Neuronal stem cell (in vitro differentiated cells): Measurements from ENCODE around the gene PDS5B.

ENCODE experiments used
- DNase-seq: peaks from one replicate; pipeline ENCODE4 v3.0.0-alpha.2; 2013; ENCODE audit warnings: low spot score
- H2AFZ ChIP-seq: one replicate; pipeline ENCODE4 v1.6.1; 2013; ENCODE audit warnings: mild to moderate bottlenecking, low read length, inconsistent platforms
- H2AK5ac ChIP-seq: 2 replicates; pipeline ENCODE4 v1.6.1; 2013; ENCODE audit warnings: low read depth, mild to moderate bottlenecking, inconsistent platforms, low read length, moderate library complexity, mixed read lengths
- H2BK120ac ChIP-seq: 2 replicates; pipeline ENCODE4 v1.6.1; 2013; ENCODE audit warnings: low read depth, mild to moderate bottlenecking, inconsistent platforms, low read length, moderate library complexity, mixed read lengths
- H2BK12ac ChIP-seq: one replicate; pipeline ENCODE4 v1.6.1; 2013; ENCODE audit warnings: low read length, inconsistent platforms
- H2BK15ac ChIP-seq: 2 replicates; pipeline ENCODE4 v1.6.1; 2013; ENCODE audit warnings: mild to moderate bottlenecking, low read length, inconsistent platforms, mixed read lengths
- H2BK5ac ChIP-seq: one replicate; pipeline ENCODE4 v1.6.1; 2013; ENCODE audit warnings: inconsistent platforms, mild to moderate bottlenecking, low read length, moderate library complexity
- H3K14ac ChIP-seq: one replicate; pipeline ENCODE4 v1.6.1; 2013; ENCODE audit warnings: low read length, inconsistent platforms
- H3K18ac ChIP-seq: 2 replicates; pipeline ENCODE4 v1.6.1; 2013; ENCODE audit warnings: low read length, inconsistent platforms
- H3K23ac ChIP-seq: 2 replicates; pipeline ENCODE4 v1.6.1; 2013; ENCODE audit warnings: low read depth, mild to moderate bottlenecking, mixed read lengths, low read length, inconsistent platforms; ENCODE audit not compliant: poor library complexity
- H3K27ac ChIP-seq: replicated peaks from 3 replicates; pipeline ENCODE4 v1.5.1; 2013; ENCODE audit warnings: low read length, inconsistent platforms
- H3K27me3 ChIP-seq, 3 experiments: 2 replicates each; pipeline ENCODE4 v1.6.1; 2013; ENCODE audit warnings: low read length in 3 of 3, mild to moderate bottlenecking in 2 of 3, inconsistent platforms in 1 of 3, low read depth in 1 of 3, mixed read lengths in 1 of 3, moderate library complexity in 1 of 3; ENCODE audit not compliant: control insufficient read depth in 3 of 3, insufficient read depth in 3 of 3
- H3K36me3 ChIP-seq, 2 donors: replicated peaks in 1 of 2; 2 replicates each; pipeline ENCODE4 v1.6.1; 2013; ENCODE audit warnings: low read length in 2 of 2; ENCODE audit not compliant: control insufficient read depth in 2 of 2, insufficient read depth in 2 of 2
- H3K4ac ChIP-seq: 2 replicates; pipeline ENCODE4 v1.6.1; 2013; ENCODE audit warnings: inconsistent platforms, mild to moderate bottlenecking, low read length, moderate library complexity
- H3K4me1 ChIP-seq, 2 donors: 1 replicate in 1 of 2; 2 replicates in 1 of 2; pipeline ENCODE4 v1.6.1; 2013; ENCODE audit warnings: low read length in 2 of 2, low read depth in 1 of 2; ENCODE audit not compliant: control insufficient read depth in 2 of 2, insufficient read depth in 1 of 2
- H3K4me2 ChIP-seq: one replicate; pipeline ENCODE4 v1.6.1; 2013; ENCODE audit warnings: mild to moderate bottlenecking, low read length, inconsistent platforms; ENCODE audit not compliant: insufficient read depth, poor library complexity, severe bottlenecking
- H3K4me3 ChIP-seq, 2 donors: 2 replicates each; pipeline ENCODE4 v1.5.1; 2013; ENCODE audit warnings: low read length in 2 of 2, mild to moderate bottlenecking in 2 of 2, inconsistent platforms in 1 of 2, moderate library complexity in 1 of 2
- H3K79me1 ChIP-seq: one replicate; pipeline ENCODE4 v1.6.1; 2013; ENCODE audit warnings: low read depth, mild to moderate bottlenecking, inconsistent platforms, low read length, moderate library complexity
- H3K9ac ChIP-seq: one replicate; pipeline ENCODE4 v1.6.1; 2013; ENCODE audit warnings: mild to moderate bottlenecking, low read depth, low read length, inconsistent platforms; ENCODE audit not compliant: poor library complexity
- H3K9me3 ChIP-seq, 2 donors: replicated peaks in 1 of 2; 2 replicates each; pipeline versions ENCODE3 to v1.6.1; 2013; ENCODE audit warnings: low read length in 2 of 2, mild to moderate bottlenecking in 2 of 2, inconsistent platforms in 1 of 2, low read depth in 1 of 2, mixed read lengths in 1 of 2, moderate library complexity in 1 of 2; ENCODE audit not compliant: control insufficient read depth in 2 of 2, insufficient read depth in 1 of 2
- H4K8ac ChIP-seq: one replicate; pipeline ENCODE4 v1.6.1; 2013; ENCODE audit warnings: low read depth, mild to moderate bottlenecking, inconsistent platforms, low read length, moderate library complexity
- H4K91ac ChIP-seq: one replicate; pipeline ENCODE4 v1.6.1; 2013; ENCODE audit warnings: low read length, low read depth, mild to moderate bottlenecking, inconsistent platforms; ENCODE audit not compliant: poor library complexity
- WGBS, 2 donors: extraction: QIAGEN DNeasy Blood & Tissue Kit; methylation state at CpG; one replicate each; pipeline ENCODE4 v1.1.7; 2013; ENCODE audit warnings: missing lambda C conversion rate in 2 of 2, mixed read lengths in 1 of 2; ENCODE audit not compliant: insufficient read length in 2 of 2, insufficient replicate concordance in 1 of 2; ENCODE audit errors: extremely low coverage in 2 of 2; 5-methylcytosine and 5-hydroxymethylcytosine counted together

Gene PDS5B

DNA sequence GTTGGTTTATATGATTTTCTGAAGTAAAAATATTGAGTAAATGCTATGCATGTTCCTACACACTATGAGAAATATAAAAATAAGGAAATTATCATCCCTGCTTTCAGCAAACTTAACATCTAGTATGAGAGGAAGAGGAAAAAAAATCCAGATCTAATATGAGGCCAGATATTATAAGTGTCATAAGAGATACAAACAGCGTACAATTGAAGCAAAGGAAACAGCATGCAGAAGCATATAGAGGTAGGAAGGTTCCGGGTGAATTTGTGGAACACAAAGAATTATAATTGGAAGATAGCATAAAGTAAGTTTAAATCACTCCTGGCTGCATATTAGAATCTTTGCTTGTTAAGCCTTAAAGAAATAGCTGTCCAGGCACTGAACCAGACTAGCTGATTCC is 88.3 kb downstream of the PDS5B start:
- Histone ChIP-seq H2AFZ (no peak overlapping the region), H3K23ac (no peak overlapping the region), H3K4me2 (no peak overlapping the region), H2BK15ac (no peak overlapping the region), H3K36me3 (peaks cover 2 to 89% of the 10 kb centered on the region in 2 donors), H2AK5ac (no peak overlapping the region), H3K9me3 (peaks cover 0 to 9% of the 10 kb centered on the region in 2 donors), H2BK120ac (no peak overlapping the region), H3K4me1 (no peaks in the 10 kb centered on the region), H3K79me1 (no peaks in the 10 kb centered on the region), H3K4ac (no peak overlapping the region), H3K27me3 (no peaks in the 10 kb centered on the region), H3K27ac (no peak overlapping the region), H4K8ac (no peak overlapping the region), H4K91ac (no peak overlapping the region), H3K9ac (no peak overlapping the region), H3K14ac (no peak overlapping the region), H3K18ac (no peak overlapping the region), H2BK12ac (no peak overlapping the region), H2BK5ac (no peak overlapping the region), H3K4me3 (no peak overlapping the region)
- no peak for DNase-seq
- WGBS, 2 donors = no CpG with 5 or more reads among the region's 2 CpGs

DNA sequence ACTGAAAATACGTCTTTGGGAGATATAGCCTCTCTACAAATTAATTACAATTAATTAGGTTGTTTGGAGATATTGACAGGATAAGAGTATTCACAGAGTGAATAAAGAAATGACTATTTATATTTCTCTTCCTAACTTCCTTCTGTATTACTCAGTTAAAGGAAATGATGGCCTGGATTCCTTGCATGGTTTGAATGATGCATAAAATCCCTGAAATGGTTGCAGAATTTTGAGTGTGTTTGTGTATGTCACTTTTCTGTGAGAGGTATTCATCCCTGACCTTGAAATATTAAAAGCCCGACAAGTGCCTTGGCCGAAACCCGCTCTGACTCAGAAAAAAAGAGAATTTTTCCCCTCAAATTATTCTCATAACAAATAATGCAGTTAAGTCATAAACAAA is 90.0 kb downstream of the PDS5B start:
- Histone ChIP-seq H4K8ac (no peak overlapping the region), H3K4me1 (no peaks in the 10 kb centered on the region), H2BK15ac (no peak overlapping the region), H3K27me3 (no peaks in the 10 kb centered on the region), H4K91ac (no peak overlapping the region), H2AFZ (no peak overlapping the region), H2BK5ac (no peak overlapping the region), H3K14ac (no peak overlapping the region), H2BK120ac (no peak overlapping the region), H2BK12ac (no peak overlapping the region), H3K36me3 (peaks cover 2 to 89% of the 10 kb centered on the region in 2 donors), H3K4me2 (no peak overlapping the region), H2AK5ac (no peak overlapping the region), H3K9ac (no peak overlapping the region), H3K23ac (no peak overlapping the region), H3K4me3 (no peak overlapping the region), H3K9me3 (peaks cover 0 to 9% of the 10 kb centered on the region in 2 donors), H3K4ac (no peak overlapping the region), H3K18ac (no peak overlapping the region), H3K27ac (no peak overlapping the region), H3K79me1 (no peaks in the 10 kb centered on the region)
- no peak for DNase-seq
- no CpG with 5 or more reads among the region's 4 CpGs for WGBS, 2 donors

GRCh38 chr13:32682130-32682529 is 95.9 kb downstream of the PDS5B start:
- Histone ChIP-seq H3K18ac (no peak overlapping the region), H3K9ac (no peak overlapping the region), H2AFZ (no peak overlapping the region), H3K27me3 (no peaks in the 10 kb centered on the region), H3K4me2 (no peak overlapping the region), H3K23ac (no peak overlapping the region), H2BK120ac (no peak overlapping the region), H3K4me3 (no peak overlapping the region), H3K27ac (no peak overlapping the region), H2BK5ac (no peak overlapping the region), H3K4me1 (no peaks in the 10 kb centered on the region), H3K79me1 (no peaks in the 10 kb centered on the region), H2AK5ac (no peak overlapping the region), H4K91ac (no peak overlapping the region), H3K9me3 (no peaks in the 10 kb centered on the region), H3K14ac (no peak overlapping the region), H2BK12ac (no peak overlapping the region), H3K4ac (no peak overlapping the region), H4K8ac (no peak overlapping the region), H2BK15ac (no peak overlapping the region), H3K36me3 (peaks cover 0 to 83% of the 10 kb centered on the region in 2 donors)
- no CpG with 5 or more reads among the region's 1 CpG for WGBS, 2 donors
- no peak for DNase-seq

DNA sequence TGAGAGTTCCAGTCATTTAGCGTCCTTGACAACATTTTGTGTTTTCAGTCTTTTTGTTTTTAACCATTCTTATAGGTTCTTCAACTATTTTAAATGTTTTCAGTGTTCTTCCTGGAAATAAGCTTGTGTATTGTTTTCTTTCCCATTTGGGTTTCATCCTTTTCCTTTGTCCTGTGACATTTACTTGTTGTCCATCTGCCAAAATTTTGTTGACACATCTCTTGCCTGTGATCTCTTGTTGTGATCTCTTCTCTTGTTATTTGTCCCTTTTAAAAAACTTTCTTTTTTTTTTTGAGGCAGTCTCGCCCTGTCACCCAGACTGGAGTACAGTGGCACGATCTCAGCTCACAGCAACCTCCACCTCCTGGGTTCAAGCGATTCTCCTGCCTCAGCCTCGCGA is 96.5 kb downstream of the PDS5B start:
- H2BK15ac ChIP-seq = no peak overlapping the region
- no peak overlapping the region for H3K9ac ChIP-seq
- no peaks in the 10 kb centered on the region for H3K4me1 ChIP-seq
- peaks cover 0 to 83% of the 10 kb centered on the region in 2 donors for H3K36me3 ChIP-seq
- H3K4me3 ChIP-seq = no peak overlapping the region
- DNase-seq = no peak
- H3K9me3 ChIP-seq = no peaks in the 10 kb centered on the region
- no peak overlapping the region for H3K27ac ChIP-seq
- no peak overlapping the region for H4K91ac ChIP-seq
- H3K23ac ChIP-seq = no peak overlapping the region
- H2BK12ac ChIP-seq = no peak overlapping the region
- H3K27me3 ChIP-seq = no peaks in the 10 kb centered on the region
- H3K14ac ChIP-seq = no peak overlapping the region
- H4K8ac ChIP-seq = no peak overlapping the region
- no peaks in the 10 kb centered on the region for H3K79me1 ChIP-seq
- no peak overlapping the region for H2AK5ac ChIP-seq
- no peak overlapping the region for H3K4me2 ChIP-seq
- WGBS, 2 donors = no CpG with 5 or more reads among the region's 6 CpGs
- no peak overlapping the region for H3K4ac ChIP-seq
- H2BK120ac ChIP-seq = no peak overlapping the region
- no peak overlapping the region for H2BK5ac ChIP-seq
- no peak overlapping the region for H3K18ac ChIP-seq
- H2AFZ ChIP-seq = no peak overlapping the region
